KOPT-K1 (cell line): Measurements from ENCODE around the gene BIRC5.

Experiments
- H3K27ac ChIP-seq: fragments of 200-600 bp; sonication (generic); 2 replicates; pipeline ENCODE4 v1.5.1; 2016; ENCODE audit warnings: antibody characterized with exemption, mild to moderate bottlenecking, low read depth, low read length; ENCODE audit not compliant: poor library complexity, severe bottlenecking
- H3K36me3 ChIP-seq: fragments of 200-600 bp; sonication (generic); 2 replicates; pipeline ENCODE4 v1.5.1; 2017; ENCODE audit warnings: antibody characterized with exemption, mild to moderate bottlenecking, low read length, moderate library complexity; ENCODE audit not compliant: insufficient read depth
- H3K9me3 ChIP-seq: fragments of 200-600 bp; sonication (generic); 2 replicates; pipeline ENCODE4 v1.5.1; 2017; ENCODE audit warnings: antibody characterized with exemption, low read length, mild to moderate bottlenecking; ENCODE audit not compliant: insufficient read depth, poor library complexity, severe bottlenecking

Gene BIRC5

DNA sequence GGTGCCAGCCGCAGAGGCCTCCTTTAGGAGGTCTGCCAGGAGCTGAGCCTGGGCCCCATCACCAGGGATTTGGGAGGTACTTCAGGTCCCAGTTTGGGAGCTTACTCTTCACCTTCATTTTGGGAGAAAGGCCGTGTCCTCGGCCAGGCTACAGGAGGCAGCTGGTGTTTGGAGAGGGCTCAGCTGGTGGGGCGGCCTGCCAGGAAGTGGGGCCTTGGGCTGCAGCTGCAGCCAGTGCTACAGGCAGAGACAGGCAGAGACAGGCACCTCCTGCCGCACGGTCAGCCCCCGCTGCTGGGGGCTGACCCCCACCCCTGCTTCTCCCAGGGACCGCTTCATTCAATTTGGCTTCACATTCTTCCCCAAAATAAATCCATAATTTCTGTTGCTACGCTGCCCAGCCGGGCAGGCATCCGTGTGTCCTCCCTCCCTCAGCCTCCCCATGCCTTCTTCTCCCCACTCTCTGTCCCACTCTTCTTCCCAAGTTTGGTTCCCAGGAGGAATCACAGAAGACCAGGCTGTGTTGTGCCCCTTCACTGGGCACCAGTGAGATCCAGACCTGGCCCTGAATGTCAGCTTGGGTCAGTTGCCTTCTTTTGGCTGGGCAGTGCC lies 23.5 kb downstream of the BIRC5 start:
- H3K36me3 ChIP-seq: no peaks in the 10 kb centered on the region
- H3K9me3 ChIP-seq: no peaks in the 10 kb centered on the region
- no peak overlapping the region for H3K27ac ChIP-seq

DNA sequence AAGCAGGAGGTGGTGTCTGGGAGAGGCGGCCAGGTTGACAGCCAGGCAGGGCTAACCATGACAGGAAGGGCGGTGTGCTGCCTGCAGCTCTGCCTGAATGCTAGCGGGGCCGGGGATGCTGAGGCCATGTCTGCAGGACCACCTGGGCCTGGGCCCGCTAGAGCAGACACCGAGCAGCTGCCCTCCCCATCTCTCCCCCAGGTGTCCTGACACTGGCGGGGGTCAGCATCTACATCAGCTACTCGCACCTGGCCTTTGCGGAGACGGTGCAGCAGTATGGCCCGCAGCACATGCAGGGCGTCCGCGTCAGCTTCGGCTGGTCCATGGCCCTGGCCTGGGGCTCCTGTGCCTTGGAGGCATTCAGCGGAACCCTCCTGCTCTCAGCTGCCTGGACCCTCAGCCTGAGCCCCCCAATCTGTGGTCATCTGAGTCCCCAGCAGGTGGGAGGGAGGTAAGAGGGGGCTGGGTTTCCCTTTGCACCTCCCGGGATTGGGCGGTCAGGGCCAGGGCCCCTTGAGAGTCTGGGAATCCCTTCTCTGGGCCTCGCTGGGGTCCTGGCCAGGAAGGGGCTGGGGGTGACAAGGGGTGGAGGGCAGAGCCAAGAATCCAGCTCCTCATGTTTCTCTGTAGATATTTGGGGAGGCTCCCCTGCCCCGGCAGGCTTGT lies 24.9 kb downstream of the BIRC5 start:
- no peak overlapping the region for H3K27ac ChIP-seq
- no peaks in the 10 kb centered on the region for H3K9me3 ChIP-seq

DNA sequence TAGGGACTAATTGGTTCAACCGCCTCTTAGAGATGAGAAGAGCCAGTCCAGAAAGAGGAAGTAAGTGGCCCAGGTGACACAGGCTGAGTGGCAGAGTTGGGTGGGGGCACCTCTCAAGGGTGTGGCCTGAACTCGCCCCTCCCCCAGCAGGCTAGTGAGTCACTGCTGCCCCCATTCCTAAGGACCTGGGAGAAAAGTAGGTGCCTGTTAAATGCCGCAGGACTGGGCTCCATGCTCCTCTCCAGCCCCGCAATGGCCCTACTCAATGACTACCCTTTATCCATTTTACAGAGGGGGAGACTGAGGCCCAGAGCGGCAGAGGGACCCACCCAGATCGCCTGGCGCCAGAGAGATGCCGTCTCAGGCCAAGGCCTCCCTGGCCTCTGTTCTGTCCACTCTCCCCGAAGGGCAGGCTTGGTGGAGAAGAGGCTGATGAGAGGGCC lies 25.5 kb downstream of the BIRC5 start:
- no peaks in the 10 kb centered on the region for H3K9me3 ChIP-seq
- H3K27ac ChIP-seq: no peak overlapping the region
- no peaks in the 10 kb centered on the region for H3K36me3 ChIP-seq

More for the DNA sequence above, 24.9 kb downstream of the BIRC5 start:
- H3K36me3 ChIP-seq: no peaks in the 10 kb centered on the region

DNA sequence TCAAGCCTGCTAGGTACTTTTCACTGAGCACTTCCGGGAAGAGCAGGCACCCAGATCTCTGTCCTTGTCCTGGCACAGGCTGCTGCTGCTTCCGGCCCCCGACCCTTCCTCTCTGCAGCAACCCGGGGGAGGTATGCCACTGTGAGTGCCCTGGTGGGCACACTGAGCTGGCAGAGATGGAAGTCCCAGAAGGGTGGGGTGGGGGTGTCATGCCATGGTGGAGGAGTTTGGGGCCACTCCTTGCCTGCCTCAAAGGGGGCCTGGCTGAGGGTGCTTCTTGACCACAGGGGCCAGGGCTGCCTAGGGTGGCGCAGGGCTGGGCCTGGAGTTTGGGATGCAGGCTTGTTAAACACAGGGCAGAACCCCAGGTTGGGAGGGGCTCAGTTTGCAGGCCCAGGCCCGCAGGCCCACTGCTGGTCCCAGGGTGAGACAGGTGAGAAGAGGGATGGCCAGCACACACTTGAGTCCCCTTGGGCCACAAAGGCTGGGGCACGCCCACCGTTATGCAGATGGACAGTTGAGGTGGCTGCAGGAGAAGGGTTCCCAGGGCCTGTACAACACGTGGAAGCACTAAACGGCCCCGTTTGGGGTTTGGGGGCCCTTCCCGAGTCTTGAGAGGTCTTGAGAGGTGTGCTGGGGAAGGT lies 26.1 kb downstream of the BIRC5 start:
- peaks cover under 1% of the 10 kb centered on the region for H3K9me3 ChIP-seq
- no peak overlapping the region for H3K27ac ChIP-seq
- H3K36me3 ChIP-seq: no peaks in the 10 kb centered on the region

DNA sequence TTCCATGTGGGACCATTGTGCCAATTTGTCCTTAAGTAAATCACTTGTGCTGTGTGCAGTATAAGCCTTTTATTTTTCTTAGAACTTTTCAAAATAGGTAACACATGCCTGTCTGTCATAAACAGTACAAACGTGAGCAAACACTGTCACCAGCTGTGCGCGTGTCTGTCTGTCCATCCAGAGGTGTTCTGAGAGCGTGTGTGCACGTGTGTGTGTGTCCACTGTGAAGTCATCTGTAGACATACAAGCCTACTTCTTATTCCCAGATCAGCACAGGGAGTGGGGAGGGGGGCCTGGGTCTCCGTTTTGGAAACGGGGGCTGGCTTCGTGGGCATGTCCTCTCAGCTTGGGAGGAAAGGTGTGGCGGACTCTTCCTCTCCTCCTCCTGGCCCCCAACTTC lies 26.8 kb downstream of the BIRC5 start:
- Histone ChIP-seq H3K9me3 (peaks cover 7% of the 10 kb centered on the region), H3K27ac (no peak overlapping the region), H3K36me3 (no peaks in the 10 kb centered on the region)

DNA sequence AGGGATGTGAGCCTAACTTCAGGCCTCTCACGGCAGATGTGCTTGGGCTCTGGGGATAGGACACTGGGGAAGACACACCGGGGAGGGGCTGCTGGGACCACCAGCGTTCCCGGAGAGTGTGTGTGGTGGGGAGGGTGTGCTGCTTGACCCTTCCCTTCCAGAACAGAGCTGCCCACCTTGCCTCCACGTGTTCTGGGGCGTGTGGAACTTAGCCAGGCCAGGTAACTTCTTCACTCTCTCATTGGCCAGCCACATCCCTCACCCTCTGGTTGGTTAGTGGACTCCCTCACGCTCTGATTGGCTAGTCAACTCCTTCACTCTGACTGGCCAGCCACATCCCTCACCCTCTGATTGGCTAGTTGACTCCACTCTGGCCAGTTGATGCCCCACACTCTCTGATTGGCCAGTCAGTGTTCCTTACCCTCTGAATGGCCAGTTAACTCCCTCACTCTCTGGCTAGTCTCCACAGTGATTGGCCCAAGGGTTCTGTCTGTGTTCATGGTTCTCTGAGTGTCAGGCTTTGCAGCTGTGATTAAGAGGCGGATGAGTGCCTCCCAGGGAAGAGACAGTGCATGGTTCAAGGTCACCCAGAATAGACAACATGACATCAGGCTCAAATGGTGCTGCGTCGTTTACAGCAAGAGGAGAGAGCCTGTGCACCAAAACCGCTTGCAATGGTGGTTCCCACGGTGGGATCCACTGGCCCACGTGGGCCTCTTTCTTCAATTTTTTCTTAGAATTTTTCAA lies 27.4 kb downstream of the BIRC5 start:
- H3K27ac ChIP-seq: no peak overlapping the region
- no peaks in the 10 kb centered on the region for H3K36me3 ChIP-seq
- peaks cover 7% of the 10 kb centered on the region for H3K9me3 ChIP-seq

DNA sequence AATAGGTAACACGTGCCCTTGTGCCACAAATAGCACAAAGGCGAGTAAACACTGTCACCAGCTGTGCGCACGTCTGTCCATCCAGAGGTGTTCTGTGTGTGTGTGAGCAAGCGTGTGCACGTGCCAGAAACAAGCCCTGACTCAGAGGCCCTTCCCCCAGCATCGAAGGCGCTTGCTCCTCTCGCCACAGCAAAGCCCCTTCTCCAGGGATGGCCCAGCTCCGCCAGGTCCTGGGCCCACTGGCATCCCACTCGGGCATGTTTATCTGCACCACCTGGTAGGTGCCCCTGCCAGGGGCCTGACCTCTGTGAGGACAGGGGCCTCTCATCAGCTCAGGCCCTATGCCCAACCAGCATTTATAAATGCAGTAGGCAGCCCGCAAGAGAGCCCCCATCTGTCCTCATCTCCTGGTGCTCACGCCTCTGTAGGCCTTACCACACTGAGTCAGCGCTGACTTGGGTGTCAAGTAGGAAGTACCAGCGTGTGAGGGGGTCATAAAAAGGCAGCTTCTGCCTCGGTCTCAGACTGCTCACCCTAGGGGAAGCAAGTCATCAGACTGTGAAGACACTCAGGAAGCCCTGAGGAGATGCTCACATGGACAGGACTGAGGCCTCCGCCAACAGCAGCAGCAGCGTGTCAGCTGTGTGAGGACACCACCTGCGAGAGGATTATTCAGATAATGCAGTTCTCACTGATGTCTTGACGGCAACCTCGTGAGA lies 28.1 kb downstream of the BIRC5 start:
- Histone ChIP-seq H3K9me3 (peaks cover 7% of the 10 kb centered on the region), H3K27ac (no peak overlapping the region), H3K36me3 (no peaks in the 10 kb centered on the region)

DNA sequence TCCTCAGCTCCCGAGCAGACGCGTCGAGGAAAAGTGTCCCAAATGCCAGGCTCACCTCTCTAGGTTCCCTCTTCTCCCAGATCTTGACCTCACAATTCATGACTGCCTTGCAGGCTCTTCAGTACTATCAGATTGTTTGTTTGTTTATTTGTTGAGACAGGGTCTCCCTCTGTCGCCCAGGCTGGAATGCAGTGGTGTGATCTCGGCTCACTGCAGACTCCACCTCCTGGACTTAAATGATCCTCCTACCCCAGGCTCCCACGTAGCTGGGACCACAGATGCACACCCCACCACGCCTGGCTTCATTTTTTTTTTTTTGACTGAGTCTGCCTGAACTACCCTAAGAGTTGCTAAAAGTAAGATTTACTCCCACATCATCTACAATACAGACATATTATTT lies 33.3 kb downstream of the BIRC5 start:
- no peaks in the 10 kb centered on the region for H3K36me3 ChIP-seq
- H3K27ac ChIP-seq: no peak overlapping the region
- H3K9me3 ChIP-seq: peaks cover 7% of the 10 kb centered on the region

DNA sequence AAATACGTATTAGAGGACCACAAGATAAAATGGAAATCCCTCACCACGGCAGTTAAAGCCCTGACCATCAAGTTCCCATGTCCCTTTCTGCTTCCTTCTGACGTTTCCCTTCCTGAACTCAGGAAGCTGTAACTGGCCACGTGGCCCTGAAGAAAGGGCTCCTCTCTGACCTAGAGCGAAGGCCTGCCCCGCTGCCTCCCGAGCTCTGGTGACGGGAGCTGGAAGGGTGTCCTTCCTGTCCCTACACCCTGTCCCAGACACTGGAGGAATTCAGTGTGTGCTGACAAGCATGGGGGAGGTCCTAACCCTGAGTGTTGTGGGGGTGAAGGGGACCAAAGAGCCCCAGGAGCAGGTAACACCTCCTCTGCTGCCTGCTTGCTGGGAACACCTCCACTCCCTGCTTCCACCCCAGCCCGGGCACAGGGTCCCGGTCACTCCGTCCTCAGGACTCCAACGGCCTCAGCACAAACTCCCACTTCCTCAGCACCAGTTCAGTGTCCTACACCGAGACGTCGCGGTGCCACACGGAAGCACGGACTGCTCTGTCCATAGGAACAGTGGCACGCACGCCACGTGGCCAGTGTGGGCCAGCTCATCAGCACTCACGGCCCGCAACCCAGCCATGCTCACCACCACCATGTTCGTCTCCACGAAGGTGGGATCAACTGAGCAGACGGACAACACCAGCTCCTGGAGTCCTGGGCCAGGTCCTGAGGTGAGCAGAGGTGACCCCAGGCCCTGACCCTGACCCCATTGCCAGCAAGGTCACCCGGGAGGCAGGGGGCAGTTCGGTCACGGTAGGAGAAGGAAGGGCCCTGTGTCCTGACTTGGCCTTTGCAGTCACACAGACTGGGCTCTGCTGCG lies 34.2 kb downstream of the BIRC5 start:
- Histone ChIP-seq H3K36me3 (no peaks in the 10 kb centered on the region), H3K27ac (no peak overlapping the region)

DNA sequence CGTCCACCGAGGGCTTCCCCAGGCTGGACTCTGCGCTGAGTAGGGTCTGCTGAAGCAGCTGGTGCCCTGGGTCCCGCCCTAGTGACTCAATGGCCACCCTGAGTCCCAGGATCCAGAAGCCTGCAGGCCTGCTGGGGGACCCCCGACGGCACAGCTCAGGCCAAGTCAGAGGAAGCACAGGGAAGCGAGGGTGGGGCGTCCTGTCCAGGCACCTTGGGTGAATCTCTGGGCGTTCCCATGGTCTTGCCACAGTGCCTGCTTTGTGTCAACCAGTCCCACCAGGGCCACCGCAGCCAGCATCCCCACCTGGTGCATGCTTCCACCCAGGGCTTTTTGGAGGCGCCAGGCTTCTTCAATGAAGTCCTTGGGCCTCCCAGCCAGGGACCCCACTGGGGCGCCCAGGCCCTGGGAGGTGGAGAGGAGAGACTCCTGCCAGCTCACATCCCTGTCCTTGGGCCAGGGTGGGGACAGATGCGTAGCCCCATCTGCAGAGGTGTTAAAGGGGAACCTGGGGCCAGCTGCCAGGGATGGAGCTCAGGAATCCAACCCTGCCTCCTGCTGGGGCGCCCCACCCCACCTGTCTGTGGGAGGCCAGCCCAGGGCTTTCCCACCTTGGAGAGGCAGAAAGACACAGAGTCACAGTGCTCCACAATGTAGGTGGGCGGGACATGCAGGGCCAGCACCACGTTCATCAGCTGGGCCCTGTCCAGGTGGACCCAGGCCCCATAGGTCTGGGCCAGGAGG lies 35.2 kb downstream of the BIRC5 start:
- Histone ChIP-seq H3K36me3 (no peaks in the 10 kb centered on the region), H3K27ac (no peak overlapping the region), H3K9me3 (peaks cover 7% of the 10 kb centered on the region)

More for the DNA sequence above, 34.2 kb downstream of the BIRC5 start:
- peaks cover 7% of the 10 kb centered on the region for H3K9me3 ChIP-seq

DNA sequence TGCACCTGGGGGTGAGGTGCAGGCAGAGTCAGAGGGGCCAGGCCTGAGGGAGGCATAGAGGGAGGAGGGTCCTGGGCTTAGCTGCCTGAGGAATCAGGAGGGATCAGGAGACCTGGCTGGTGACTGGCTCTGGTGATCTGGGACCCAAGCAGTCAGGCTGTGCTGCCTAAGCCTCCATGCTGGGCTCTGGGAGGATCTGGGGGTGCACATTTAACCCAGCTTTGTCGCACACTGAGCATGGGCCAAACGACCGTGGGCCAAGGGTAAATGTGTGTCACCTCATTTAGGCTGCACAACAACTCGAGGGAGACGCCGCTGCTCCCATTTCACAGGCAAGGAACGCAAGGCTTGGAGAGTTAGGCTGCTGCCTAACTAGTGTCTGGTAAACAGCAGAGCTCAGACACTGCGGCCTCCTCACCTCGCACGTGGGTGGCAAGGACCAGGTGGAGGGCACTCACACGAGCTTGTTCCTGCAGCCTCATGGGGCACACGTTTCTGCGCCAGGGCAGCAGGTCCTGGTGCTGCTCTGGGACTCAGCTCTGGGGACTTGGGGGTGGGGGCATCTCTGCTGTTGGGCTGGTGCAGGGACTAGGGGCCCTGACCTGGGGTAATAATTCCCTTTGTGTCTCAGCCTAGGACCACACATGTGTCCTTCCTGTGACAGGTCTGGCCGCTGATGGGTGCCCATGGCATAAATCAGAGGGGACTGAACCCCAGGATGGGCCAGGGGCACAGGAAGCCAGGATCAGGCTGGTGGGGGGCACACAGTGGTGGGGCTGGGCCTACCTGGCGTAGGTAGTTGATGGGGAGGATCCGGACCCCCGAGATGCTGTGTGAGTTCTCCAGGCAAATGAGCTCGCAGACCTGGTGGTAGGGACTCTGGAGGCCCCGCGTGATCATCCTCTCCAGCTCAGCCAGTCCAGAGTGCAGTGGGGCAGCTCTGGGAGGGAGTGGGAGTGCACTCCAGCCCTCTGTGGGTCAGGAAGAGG lies 36.1 kb downstream of the BIRC5 start:
- Histone ChIP-seq H3K9me3 (peaks cover 7% of the 10 kb centered on the region), H3K27ac (no peak overlapping the region), H3K36me3 (no peaks in the 10 kb centered on the region)

DNA sequence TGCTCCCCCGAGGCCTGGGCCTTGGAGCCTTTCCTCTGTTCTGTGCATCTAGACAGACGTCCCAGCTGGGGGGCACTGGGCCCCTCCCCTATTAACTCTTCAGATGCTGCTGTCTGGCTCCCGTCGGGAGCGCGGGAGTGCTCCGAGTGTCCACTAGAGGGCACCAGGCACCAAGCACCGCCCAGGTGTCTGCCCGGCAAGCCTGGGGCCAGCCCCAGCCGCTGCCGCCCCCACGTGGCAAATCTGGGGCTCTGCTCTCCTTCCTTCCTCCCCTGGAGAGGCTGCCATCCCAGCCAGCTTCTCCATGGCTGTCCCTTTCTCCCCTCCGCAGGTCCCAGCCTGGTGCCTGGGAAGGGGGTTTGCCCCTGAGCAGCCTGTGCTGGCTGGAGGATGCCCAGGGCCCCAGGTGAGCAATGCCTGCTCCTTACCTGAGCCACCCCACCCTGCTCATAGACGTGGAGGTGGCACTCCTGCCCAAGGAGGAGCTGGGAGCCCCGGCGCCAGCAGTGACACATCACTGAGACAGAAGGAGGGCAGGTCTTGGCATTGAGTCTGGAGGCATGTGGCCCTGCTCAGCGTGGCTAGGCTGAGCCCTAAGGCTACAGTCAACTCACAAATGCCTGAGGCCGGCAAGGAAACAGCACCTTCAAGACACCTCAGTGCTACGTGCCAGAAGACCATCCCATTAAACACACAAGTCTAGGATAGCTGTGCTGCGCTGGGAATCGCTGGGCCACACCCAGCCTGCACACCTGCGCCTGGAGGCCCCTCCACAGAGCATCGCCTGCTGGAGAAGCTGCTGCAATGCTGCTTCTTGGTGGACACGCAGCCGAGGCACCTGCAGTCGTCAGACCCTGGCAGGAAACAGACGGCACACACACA lies 37.1 kb downstream of the BIRC5 start:
- Histone ChIP-seq H3K27ac (no peak overlapping the region), H3K36me3 (no peaks in the 10 kb centered on the region), H3K9me3 (no peaks in the 10 kb centered on the region)
